GM19238 (cell line): Measurements from ENCODE around the gene GORASP1.

Experiments used
- DNase-seq: peaks from one replicate; pipeline ENCODE4 v3.0.0; 2011; ENCODE audit warnings: low spot score; ENCODE audit not compliant: insufficient read length

Gene GORASP1

GRCh38 chr3:39125841-39126500 lies 18.5 kb upstream of the GORASP1 start:
- no peak for DNase-seq

- DNase-seq: no peak
These were observed 17.7 kb upstream of the GORASP1 start for GRCh38 chr3:39124876-39125840.

GRCh38 chr3:39122813-39123212 lies 15.4 kb upstream of the GORASP1 start:
- peak; percentile 45 for DNase-seq

- DNase-seq: no peak
These were observed 14.2 kb upstream of the GORASP1 start for GRCh38 chr3:39121621-39122020.

GRCh38 chr3:39118931-39119660 lies 11.7 kb upstream of the GORASP1 start:
- no peak for DNase-seq

GRCh38 chr3:39118079-39118478 lies 10.7 kb upstream of the GORASP1 start:
- no peak for DNase-seq

DNA sequence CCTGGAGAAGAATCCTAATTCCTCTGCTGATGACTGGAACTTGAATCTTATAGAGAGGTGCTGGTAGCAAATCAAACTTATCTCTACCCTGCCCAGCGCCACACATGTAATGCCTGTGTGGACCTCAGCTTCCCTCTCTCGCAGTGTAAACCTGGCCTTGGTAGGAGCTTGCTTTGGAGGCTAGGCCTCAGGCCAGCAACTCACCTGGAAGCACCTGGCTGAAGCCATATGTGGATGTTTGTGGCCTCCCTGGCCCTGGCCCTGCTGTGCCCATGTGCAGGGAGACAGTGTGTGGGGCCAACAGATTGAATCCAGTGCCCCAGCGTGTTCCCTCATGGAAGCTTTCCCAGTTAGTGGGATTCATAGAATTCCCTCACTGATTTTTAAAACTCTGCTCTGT lies 8.4 kb upstream of the GORASP1 start:
- no peak for DNase-seq

DNA sequence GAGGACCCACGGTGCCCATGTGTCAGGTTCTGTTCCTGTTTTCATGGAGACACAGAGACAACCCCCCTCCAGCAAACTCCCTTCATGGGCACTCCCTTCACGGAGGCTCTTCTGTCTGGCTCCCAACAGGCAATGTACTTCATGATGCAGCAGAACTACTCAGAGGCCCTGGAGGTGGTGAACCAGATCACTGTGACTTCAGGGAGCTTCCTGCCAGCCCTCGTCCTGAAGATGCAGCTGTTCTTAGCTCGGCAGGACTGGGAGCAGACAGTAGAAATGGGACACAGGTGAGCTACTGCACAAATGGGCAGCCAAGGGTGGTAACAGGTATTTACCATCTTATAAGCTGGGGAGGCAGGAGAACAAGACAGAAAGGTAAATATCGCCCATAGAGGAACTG lies 7.0 kb upstream of the GORASP1 start:
- DNase-seq: no peak

- no peak for DNase-seq
These were observed 5.9 kb upstream of the GORASP1 start for GRCh38 chr3:39113291-39113690.

DNA sequence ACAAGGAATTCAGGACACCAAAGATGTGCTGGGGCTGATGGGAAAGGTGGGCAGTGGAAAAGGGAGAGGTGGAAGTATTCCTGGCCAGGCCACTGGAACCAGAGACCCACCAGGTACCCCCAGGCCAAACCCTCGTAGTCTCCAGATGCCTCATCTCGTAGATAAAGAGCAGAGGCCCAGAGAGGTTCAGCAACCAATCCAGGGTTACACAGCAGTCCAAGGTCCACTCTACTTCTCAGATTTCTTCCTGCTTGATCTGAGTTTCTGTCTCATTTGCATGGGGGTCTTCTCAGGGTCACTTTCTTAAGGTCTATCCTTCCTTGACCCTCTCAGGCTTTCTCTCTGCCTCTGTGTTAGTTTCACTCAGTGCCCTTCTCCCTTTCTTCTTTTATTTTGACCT lies 5.1 kb upstream of the GORASP1 start:
- no peak for DNase-seq

DNA sequence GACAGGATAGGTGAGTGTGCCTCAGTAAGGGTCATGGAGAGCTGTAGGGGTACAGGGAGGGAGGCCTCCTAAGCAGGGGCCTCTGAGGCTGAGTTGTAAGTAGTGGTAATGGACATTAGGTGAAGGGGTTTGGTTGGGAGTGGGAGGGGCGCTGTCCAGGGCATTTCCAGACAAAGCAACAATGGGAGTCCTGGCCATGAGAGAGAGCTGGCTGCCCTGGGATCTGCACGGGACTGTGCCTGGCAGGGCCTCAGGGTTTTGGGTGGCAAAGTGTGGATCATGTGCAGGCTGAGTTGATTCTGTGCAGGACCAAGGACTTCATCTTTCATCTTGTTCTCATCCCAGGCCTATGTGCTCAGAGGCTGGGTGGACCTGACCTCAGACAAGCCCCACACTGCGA lies 4.7 kb upstream of the GORASP1 start:
- no peak for DNase-seq

GRCh38 chr3:39110041-39110639 lies 2.7 kb upstream of the GORASP1 start:
- no peak for DNase-seq

DNA sequence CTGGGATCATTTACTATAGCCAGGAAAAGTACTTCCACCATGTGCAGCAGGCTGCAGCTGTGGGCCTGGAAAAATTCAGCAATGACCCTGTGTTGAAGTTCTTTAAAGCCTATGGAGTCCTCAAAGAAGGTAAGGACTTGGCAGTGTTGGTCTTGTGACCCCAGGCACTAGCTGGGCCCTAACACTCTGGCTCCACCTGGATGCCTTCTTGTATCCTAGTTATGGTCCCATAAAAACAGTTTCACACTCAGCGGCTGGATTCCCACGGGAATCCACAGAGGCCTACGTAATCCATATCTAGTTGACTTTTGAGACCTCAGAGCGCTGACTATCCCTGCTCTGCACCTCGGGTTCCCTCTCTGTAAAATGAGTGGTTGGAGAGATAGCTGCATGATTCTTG lies 1.7 kb upstream of the GORASP1 start:
- no peak for DNase-seq

DNA sequence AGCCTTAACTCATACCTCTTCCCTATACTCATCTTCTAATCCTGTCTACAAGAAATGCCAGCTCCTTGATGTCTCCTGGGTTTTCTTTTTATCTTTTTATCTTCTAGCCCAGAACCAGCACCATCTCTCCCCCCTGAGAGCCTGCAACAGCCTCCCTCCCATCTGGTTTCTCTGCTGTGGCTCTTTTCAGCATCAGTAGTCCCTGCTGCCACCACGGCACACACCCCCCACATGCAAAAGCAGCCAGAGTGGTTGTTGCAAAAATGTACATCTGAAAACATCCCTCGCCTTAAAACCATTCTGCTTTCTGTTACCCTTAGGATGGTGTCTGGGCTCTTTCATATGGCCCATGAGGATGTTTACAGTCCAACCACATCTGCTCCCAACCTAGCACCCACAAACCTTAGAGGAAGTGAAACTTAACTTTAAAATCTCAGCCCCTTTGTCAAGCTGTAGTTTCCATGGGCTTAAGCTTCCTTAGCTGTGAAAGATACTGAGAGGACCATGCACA lies 828 bp upstream of the GORASP1 start:
- peak; percentile 71 for DNase-seq

DNA sequence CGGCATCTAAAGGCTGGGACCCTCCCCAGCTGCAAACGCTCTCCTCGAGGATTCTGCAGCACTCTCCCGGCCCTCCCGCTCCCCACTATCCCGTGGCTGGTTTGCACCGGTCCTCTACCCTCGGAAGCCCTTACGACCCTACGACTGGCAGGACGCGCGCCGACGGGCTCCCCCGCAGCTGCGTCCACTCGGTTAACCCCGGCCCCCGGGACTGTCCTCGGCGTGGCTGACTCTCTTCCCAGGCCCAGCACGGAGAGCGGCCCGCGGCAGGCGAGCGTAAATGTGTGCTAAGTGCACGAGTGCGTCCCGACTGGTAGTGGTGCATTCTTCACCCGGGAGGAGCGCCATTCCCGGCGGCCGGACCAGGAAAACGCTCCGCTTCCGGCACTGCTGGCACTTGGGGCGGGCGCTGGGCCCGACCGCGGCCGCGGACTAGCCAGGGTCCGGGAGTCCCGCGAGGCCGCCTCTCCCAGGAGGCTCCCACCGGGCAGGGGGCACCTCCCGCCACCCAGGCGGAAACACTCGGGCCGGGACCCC lies 508 bp downstream of the GORASP1 start:
- peak; percentile 33 for DNase-seq

DNA sequence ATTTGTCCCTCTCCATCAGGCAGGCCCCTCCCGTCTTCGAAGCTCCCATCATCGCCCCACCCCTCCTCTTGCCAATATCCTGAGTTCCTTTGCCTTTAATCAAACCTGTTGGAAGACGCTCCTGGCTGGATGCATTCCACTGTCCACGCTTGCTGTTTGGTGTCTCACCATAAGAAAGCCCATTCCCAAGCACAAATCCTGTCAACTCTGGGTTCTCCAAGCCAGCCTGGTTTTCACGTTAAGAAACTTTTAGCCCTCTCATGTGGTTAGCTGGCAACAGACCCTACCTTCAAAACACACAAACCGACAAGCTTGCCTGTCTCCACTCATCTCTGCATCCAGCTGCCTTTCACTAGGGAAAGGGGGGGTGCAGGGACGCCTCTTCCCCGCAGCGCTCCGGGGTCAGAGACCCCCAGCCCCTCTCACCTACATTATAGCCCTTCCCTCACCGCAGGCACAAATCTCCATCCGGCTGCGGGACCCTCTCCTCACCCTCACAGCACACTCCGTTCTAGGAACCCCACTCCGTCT lies 1.1 kb downstream of the GORASP1 start:
- DNase-seq: no peak

DNA sequence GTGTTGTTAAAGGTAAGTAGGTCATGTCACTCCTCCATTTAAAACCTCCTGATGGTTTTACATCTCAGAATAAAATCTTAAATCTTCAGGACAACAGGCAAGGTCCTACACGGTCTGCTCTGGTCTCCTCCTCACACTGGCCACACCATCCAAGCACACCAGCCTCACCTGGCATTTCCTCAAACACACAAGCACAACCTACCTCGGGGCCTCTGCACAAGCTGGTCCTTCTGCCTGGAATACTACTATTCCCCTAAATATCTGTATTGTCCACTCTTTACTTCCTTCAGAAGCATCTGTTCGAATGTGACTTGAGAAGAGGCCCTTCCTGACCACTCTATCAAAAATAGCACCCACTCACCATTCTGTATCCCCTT lies 1.8 kb downstream of the GORASP1 start:
- no peak for DNase-seq

DNA sequence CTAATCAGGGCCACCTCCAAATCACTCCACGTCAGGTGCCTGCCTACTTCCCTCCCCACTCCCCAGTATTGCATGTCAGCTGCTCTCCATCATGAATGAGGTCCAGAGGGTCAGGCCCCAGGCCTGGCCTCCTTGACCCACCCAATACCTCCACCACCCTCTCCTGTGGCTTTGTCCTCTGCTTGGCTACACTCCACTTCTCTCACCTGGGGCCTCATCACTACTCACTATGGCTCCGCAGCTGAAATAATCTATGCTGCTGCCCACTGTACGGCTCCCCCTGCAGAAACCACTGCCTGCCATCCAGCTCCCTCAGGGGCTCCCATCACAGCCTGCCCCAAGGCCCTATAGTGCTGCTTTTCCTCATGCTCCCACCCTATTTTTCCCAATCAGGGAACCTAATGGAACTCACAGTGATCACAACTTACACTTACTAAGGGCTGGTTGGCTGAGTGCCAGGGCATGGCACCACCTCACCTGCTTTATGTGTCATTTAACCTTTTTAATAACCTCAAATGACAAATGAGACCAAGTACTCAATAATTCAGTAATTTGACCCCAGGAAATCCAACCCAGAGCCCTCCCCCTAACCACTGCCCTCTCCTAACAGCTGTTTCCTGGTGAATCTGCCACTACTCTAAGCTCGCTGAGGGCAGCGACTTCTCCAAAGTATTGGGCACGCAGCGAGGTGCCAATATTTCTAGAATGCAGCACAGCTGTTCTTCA lies 2.3 kb downstream of the GORASP1 start:
- no peak for DNase-seq

DNA sequence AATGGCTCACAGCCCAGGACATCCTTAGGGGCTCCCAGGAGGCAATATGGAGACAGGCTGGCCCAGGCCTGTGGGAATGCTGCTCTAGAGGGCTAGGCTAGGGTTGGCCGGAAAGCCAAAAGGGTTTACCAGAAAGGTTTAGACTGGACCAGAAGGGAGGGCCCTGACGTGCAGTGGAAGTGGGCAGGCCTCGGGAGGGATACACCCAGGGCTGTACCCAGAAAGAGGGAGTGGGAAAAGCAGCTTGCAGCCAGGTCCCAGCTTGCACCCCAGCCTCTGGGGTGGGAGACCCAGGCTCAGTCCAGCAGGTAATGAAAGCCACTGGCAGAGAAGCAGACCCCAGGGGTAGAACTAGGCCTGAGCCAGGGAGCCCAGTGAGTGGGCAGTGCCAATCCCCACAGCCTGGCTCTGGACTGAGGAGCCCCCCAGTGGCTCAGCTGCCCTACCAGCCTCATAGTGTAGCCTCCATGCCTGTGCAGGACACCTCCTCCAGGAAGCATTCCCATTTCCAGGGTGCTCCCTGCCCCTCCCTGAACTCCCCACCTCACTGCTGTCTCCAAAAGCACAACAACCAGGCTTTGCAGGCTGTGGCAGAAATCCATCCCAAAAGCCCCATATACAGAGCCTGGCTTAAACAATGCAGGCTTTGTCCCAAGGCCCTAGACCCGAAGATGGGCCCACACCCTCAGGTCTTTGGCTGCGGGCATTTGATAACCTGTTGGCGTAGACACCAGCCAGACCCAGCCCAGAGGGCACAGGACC lies 3.5 kb downstream of the GORASP1 start:
- DNase-seq: no peak

DNA sequence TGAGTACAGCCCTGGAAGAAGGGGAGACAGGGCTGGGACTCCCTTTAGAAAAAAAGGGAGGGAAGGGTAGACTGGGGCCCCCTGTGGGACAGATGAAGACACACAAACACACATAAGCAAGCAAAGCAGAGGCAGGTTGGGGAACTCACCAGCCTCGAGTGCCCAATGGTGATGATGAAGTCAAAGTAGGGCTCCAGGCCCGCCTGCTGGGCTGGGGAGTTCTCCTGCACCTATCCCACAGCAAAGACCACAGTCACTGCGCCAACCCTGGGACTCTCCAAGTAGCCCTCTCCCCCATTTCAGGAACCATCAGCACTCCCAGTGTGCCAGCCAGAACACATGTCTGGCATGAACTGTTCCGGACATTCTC lies 4.1 kb downstream of the GORASP1 start:
- DNase-seq: no peak
